IMR-90 (cell line): ENCODE measurements around the gene CD28.

ENCODE experiments used
- POLR2A ChIP-seq: IDR thresholded peaks from 2 replicates; pipeline ENCODE4 v1.6.1; 2012; ENCODE audit warnings: mild to moderate bottlenecking, low read depth, low read length
- USF2 ChIP-seq: fragments of 150-350 bp; IDR thresholded peaks from 2 replicates; pipeline ENCODE4 v1.6.1; 2017; ENCODE audit warnings: mild to moderate bottlenecking, antibody characterized with exemption, low read length, low read depth
- TF ChIP-seq, protein P1 (sequence below): conservative IDR thresholded peaks from 2 replicates; pipeline ENCODE4 v1.5.1; 2012; ENCODE audit warnings: mild to moderate bottlenecking, low read depth, low read length, improper control_type of control experiment

DNA sequence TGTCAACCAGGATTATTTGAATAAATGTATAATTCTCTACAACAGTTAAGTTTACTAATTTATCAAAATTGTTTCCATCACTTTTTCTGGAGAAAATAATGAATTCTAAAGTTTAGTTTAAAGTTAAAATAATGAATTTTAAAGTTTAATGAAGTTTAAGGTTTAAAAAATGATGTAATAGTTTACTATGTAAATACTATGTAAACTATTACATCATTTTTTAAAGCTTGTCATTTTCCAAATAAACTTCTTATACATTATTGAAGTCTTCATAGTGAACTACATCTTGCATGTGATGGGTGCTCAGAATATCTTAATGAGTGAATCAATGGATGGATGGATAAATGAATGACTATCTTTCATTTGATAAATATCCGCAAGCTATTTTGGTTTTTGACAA, 38.8 kb downstream of the CD28 start:
- TF ChIP-seq, protein P1, sequence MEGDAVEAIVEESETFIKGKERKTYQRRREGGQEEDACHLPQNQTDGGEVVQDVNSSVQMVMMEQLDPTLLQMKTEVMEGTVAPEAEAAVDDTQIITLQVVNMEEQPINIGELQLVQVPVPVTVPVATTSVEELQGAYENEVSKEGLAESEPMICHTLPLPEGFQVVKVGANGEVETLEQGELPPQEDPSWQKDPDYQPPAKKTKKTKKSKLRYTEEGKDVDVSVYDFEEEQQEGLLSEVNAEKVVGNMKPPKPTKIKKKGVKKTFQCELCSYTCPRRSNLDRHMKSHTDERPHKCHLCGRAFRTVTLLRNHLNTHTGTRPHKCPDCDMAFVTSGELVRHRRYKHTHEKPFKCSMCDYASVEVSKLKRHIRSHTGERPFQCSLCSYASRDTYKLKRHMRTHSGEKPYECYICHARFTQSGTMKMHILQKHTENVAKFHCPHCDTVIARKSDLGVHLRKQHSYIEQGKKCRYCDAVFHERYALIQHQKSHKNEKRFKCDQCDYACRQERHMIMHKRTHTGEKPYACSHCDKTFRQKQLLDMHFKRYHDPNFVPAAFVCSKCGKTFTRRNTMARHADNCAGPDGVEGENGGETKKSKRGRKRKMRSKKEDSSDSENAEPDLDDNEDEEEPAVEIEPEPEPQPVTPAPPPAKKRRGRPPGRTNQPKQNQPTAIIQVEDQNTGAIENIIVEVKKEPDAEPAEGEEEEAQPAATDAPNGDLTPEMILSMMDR: no peak
- TF ChIP-seq POLR2A (no peak), USF2 (no peak)
